ENCODE data around the gene ZNRF1. TPM values are rescaled to one million over a fixed set of nuclear protein-coding genes. Genes with fewer than 3 reads are reported as not detected.
"Not testable (repeated sequence)": the region's sequence is repeated elsewhere in the genome, so short reads cannot be mapped to it uniquely, and the experiment has no call there.

ZNRF1 gene
- total RNA-seq, 1 donor from 2014 or later = 115 TPM

- no peaks in the 10 kb centered on the region for H3K27me3 Mint-ChIP-seq (ENCODE audit: unreplicated experiment)
- H3K27ac Mint-ChIP-seq (ENCODE audit: unreplicated experiment) = no peak overlapping the region
- TF ChIP-seq CTCF (IDR thresholded peaks at IDR 0.05; ENCODE audit: unreplicated experiment) = no peak
- H3K4me1 Mint-ChIP-seq (ENCODE audit: unreplicated experiment) = no peaks in the 10 kb centered on the region
- peaks cover 30% of the 10 kb centered on the region for H3K36me3 Mint-ChIP-seq (ENCODE audit: low read depth, unreplicated experiment)
- no peaks in the 10 kb centered on the region for H3K9me3 Mint-ChIP-seq (ENCODE audit: unreplicated experiment)
- no peak overlapping the region for H3K4me3 Mint-ChIP-seq (ENCODE audit: unreplicated experiment)
- DNase-seq (ENCODE audit: low spot score) = no peak
These were observed 129.0 kb downstream of the ZNRF1 start for GRCh38 chr16:75127713-75128415.

- not testable (repeated sequence) for H3K4me1 Mint-ChIP-seq (ENCODE audit: unreplicated experiment); H3K27me3 Mint-ChIP-seq (ENCODE audit: unreplicated experiment); DNase-seq (ENCODE audit: low spot score); H3K4me3 Mint-ChIP-seq (ENCODE audit: unreplicated experiment); H3K9me3 Mint-ChIP-seq (ENCODE audit: unreplicated experiment); H3K27ac Mint-ChIP-seq (ENCODE audit: unreplicated experiment)
- H3K36me3 Mint-ChIP-seq (ENCODE audit: low read depth, unreplicated experiment) = peaks cover 34% of the 10 kb centered on the region
These were observed 130.8 kb downstream of the ZNRF1 start for GRCh38 chr16:75129421-75130149.

DNA sequence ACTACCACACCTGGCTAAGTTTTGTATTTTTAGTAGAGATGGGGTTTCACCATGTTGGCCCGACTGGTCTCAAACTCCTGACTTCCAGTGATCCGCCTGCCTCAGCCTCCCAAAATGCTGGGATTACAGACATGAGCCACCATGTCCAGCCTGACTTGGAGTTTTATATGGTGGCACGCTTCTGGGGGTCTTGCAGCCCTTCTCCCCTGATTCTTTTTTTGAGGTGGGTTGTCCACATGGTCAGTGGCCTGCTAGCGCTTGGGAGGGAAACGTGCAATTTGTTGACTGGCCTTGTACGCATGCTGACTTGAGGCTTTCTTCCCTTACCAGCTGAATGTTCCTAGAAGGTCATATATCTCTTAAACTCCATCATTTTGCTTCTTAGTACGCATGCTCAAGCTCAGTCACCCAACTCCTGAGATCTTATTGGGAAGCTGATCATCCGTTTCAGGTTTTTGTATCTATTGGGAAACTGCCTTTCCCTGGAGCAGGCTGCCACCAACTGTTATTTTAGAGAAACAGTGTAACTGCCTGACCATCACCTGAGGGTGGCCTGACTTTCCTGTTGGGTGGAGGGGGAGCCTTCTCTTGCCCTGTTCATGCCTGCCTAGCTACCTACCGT lies 131.4 kb downstream of the ZNRF1 start:
- no peak for DNase-seq (ENCODE audit: low spot score)
- H3K9me3 Mint-ChIP-seq (ENCODE audit: unreplicated experiment) = no peaks in the 10 kb centered on the region
- H3K36me3 Mint-ChIP-seq (ENCODE audit: low read depth, unreplicated experiment) = peaks cover 34% of the 10 kb centered on the region
- no peak overlapping the region for H3K27ac Mint-ChIP-seq (ENCODE audit: unreplicated experiment)
- H3K27me3 Mint-ChIP-seq (ENCODE audit: unreplicated experiment) = no peaks in the 10 kb centered on the region
- H3K4me3 Mint-ChIP-seq (ENCODE audit: unreplicated experiment) = no peak overlapping the region
- no peak for TF ChIP-seq CTCF (IDR thresholded peaks at IDR 0.05; ENCODE audit: unreplicated experiment)
- H3K4me1 Mint-ChIP-seq (ENCODE audit: unreplicated experiment) = no peaks in the 10 kb centered on the region

- DNase-seq (ENCODE audit: low spot score) = no peak
- Mint-ChIP-seq H3K9me3 (ENCODE audit: unreplicated experiment) (no peaks in the 10 kb centered on the region), H3K4me1 (ENCODE audit: unreplicated experiment) (no peaks in the 10 kb centered on the region), H3K4me3 (ENCODE audit: unreplicated experiment) (no peak overlapping the region), H3K27ac (ENCODE audit: unreplicated experiment) (no peak overlapping the region), H3K27me3 (ENCODE audit: unreplicated experiment) (no peaks in the 10 kb centered on the region), H3K36me3 (ENCODE audit: low read depth, unreplicated experiment) (peaks cover 34% of the 10 kb centered on the region)
- TF ChIP-seq CTCF (IDR thresholded peaks at IDR 0.05; ENCODE audit: unreplicated experiment) = no peak
These were observed 132.3 kb downstream of the ZNRF1 start for GRCh38 chr16:75131081-75131480.

- Mint-ChIP-seq H3K36me3 (ENCODE audit: low read depth, unreplicated experiment) (peaks cover 3% of the 10 kb centered on the region), H3K4me3 (ENCODE audit: unreplicated experiment) (peak overlapping the region; percentile 20), H3K27ac (ENCODE audit: unreplicated experiment) (no peak overlapping the region), H3K4me1 (ENCODE audit: unreplicated experiment) (no peaks in the 10 kb centered on the region), H3K9me3 (ENCODE audit: unreplicated experiment) (no peaks in the 10 kb centered on the region), H3K27me3 (ENCODE audit: unreplicated experiment) (peaks cover 1% of the 10 kb centered on the region)
- no peak for TF ChIP-seq CTCF (IDR thresholded peaks at IDR 0.05; ENCODE audit: unreplicated experiment)
- no peak for DNase-seq (ENCODE audit: low spot score)
These were observed 139.4 kb downstream of the ZNRF1 start for GRCh38 chr16:75138233-75138632.
